Endothelial cell of umbilical vein (primary cell): ENCODE data around the gene SPACA6.

ENCODE experiments used
- EZH2 ChIP-seq: IDR thresholded peaks from 2 replicates; pipeline ENCODE4 v1.6.1; 2012; ENCODE audit warnings: borderline replicate concordance, low read depth, mild to moderate bottlenecking, moderate library complexity, low read length, inconsistent platforms; ENCODE audit not compliant: severe bottlenecking
- POLR2A ChIP-seq: IDR thresholded peaks from 2 replicates; pipeline ENCODE4 v1.6.1; 2012; ENCODE audit warnings: low read depth, mild to moderate bottlenecking, control low read depth, low read length
- TF ChIP-seq, protein P1 (sequence below), 2 donors: IDR thresholded peaks; 1 replicate in 1 of 2; 2 replicates in 1 of 2; pipeline ENCODE4 v1.5.1; 2011; ENCODE audit warnings: low read length in 2 of 2, mild to moderate bottlenecking in 2 of 2, moderate library complexity in 2 of 2, control low read depth in 1 of 2, inconsistent platforms in 1 of 2, low read depth in 1 of 2; ENCODE audit not compliant: insufficient read depth in 1 of 2; ENCODE audit errors: extremely low read depth in 1 of 2

DNA sequence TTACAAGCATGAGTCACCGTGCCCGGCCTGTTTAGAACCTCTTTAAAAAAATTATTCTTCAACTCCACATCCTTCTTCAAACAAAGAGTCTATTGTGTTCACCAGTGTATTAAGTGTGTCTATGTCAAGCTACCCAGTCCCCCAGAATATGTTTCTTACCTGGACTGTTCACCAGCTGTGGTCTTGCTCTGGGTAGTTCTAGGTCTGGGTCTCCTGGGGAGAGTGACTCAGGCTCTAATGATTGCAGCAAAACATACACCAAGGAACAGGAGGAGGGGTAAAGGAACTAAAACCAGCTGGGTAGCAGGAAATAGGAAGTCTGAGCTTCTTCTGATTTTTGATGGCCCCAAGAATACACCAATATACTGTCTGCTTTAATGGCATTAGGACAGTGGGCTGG, 58.5 kb downstream of the SPACA6 start, which contains the start of gene FPR1:
- no peak for TF ChIP-seq POLR2A
- no peak for TF ChIP-seq EZH2
- TF ChIP-seq, protein P1, sequence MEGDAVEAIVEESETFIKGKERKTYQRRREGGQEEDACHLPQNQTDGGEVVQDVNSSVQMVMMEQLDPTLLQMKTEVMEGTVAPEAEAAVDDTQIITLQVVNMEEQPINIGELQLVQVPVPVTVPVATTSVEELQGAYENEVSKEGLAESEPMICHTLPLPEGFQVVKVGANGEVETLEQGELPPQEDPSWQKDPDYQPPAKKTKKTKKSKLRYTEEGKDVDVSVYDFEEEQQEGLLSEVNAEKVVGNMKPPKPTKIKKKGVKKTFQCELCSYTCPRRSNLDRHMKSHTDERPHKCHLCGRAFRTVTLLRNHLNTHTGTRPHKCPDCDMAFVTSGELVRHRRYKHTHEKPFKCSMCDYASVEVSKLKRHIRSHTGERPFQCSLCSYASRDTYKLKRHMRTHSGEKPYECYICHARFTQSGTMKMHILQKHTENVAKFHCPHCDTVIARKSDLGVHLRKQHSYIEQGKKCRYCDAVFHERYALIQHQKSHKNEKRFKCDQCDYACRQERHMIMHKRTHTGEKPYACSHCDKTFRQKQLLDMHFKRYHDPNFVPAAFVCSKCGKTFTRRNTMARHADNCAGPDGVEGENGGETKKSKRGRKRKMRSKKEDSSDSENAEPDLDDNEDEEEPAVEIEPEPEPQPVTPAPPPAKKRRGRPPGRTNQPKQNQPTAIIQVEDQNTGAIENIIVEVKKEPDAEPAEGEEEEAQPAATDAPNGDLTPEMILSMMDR (IDR thresholded peaks at IDR 0.05; ENCODE audit: extremely low read depth in 1 of 2, insufficient read depth in 1 of 2, low read depth in 1 of 2, low read length in 2 of 2), result no peak
